HEK293 (cell line): ENCODE data around the gene KREMEN2.

ENCODE experiments used
- EGR2 ChIP-seq: fragments of 450-650 bp; formaldehyde crosslinking; IDR thresholded peaks from 2 replicates; pipeline ENCODE4 v1.5.1; 2016; ENCODE audit warnings: low read depth, missing biosample characterization, missing genetic modification characterization
- ELK4 ChIP-seq: IDR thresholded peaks from 2 replicates; pipeline ENCODE4 v1.6.1; 2011; ENCODE audit warnings: mild to moderate bottlenecking, low read depth, low read length, borderline replicate concordance
- GFI1B ChIP-seq: fragments of 450-650 bp; formaldehyde crosslinking; IDR thresholded peaks from 2 replicates; pipeline ENCODE4 v1.5.1; 2016; ENCODE audit warnings: missing biosample characterization, missing genetic modification characterization
- GLI4 ChIP-seq: fragments of 450-650 bp; formaldehyde crosslinking; IDR thresholded peaks from 2 replicates; pipeline ENCODE4 v1.5.1; 2016; ENCODE audit warnings: missing biosample characterization, missing genetic modification characterization
- HIC1 ChIP-seq: fragments of 450-650 bp; formaldehyde crosslinking; IDR thresholded peaks from 2 replicates; pipeline ENCODE4 v1.5.1; 2016; ENCODE audit warnings: missing biosample characterization, missing genetic modification characterization
- PRDM2 ChIP-seq: fragments of 450-650 bp; formaldehyde crosslinking; IDR thresholded peaks from 2 replicates; pipeline ENCODE4 v1.5.1; 2016; ENCODE audit warnings: missing biosample characterization, missing genetic modification characterization, borderline replicate concordance
- REST ChIP-seq: fragments of 450-650 bp; formaldehyde crosslinking; IDR thresholded peaks from 2 replicates; pipeline ENCODE4 v1.5.1; 2016; ENCODE audit warnings: missing biosample characterization, missing genetic modification characterization
- ZFHX2 ChIP-seq: fragments of 450-650 bp; formaldehyde crosslinking; conservative IDR thresholded peaks from 2 replicates; pipeline ENCODE4 v1.5.1; 2016; ENCODE audit warnings: missing biosample characterization, missing genetic modification characterization
- ZFP3 ChIP-seq: fragments of 450-650 bp; formaldehyde crosslinking; IDR thresholded peaks from 2 replicates; pipeline ENCODE4 v1.5.1; 2016; ENCODE audit warnings: low read depth, missing biosample characterization, missing genetic modification characterization
- ZIC2 ChIP-seq: fragments of 450-650 bp; formaldehyde crosslinking; IDR thresholded peaks from 2 replicates; pipeline ENCODE4 v1.5.1; 2016; ENCODE audit warnings: missing biosample characterization, missing genetic modification characterization
- ZNF18 ChIP-seq: fragments of 450-650 bp; formaldehyde crosslinking; IDR thresholded peaks from 2 replicates; pipeline ENCODE4 v1.5.1; 2016; ENCODE audit warnings: missing biosample characterization, missing genetic modification characterization
- ZNF202 ChIP-seq: fragments of 450-650 bp; formaldehyde crosslinking; IDR thresholded peaks from 2 replicates; pipeline ENCODE4 v1.5.1; 2016; ENCODE audit warnings: missing biosample characterization, missing genetic modification characterization, borderline replicate concordance
- ZNF221 ChIP-seq: fragments of 450-650 bp; formaldehyde crosslinking; IDR thresholded peaks from 2 replicates; pipeline ENCODE4 v1.5.1; 2017; ENCODE audit warnings: missing biosample characterization, missing genetic modification characterization, borderline replicate concordance
- ZNF324 ChIP-seq: fragments of 450-650 bp; formaldehyde crosslinking; IDR thresholded peaks from 2 replicates; pipeline ENCODE4 v1.5.1; 2016; ENCODE audit warnings: missing biosample characterization, missing genetic modification characterization
- ZNF416 ChIP-seq: fragments of 450-650 bp; formaldehyde crosslinking; IDR thresholded peaks from 2 replicates; pipeline ENCODE4 v1.5.1; 2016; ENCODE audit warnings: missing biosample characterization, missing genetic modification characterization
- ZNF433 ChIP-seq: fragments of 450-650 bp; formaldehyde crosslinking; IDR thresholded peaks from 2 replicates; pipeline ENCODE4 v1.5.1; 2016; ENCODE audit warnings: missing biosample characterization, missing genetic modification characterization, low read depth
- ZNF529 ChIP-seq: fragments of 450-650 bp; formaldehyde crosslinking; IDR thresholded peaks from 2 replicates; pipeline ENCODE4 v1.5.1; 2017; ENCODE audit warnings: missing genetic modification characterization, missing biosample characterization; ENCODE audit not compliant: insufficient replicate concordance
- ZNF530 ChIP-seq: fragments of 450-650 bp; formaldehyde crosslinking; IDR thresholded peaks from 2 replicates; pipeline ENCODE4 v1.5.1; 2016; ENCODE audit warnings: low read depth, missing biosample characterization, missing genetic modification characterization
- ZNF610 ChIP-seq: fragments of 450-650 bp; formaldehyde crosslinking; IDR thresholded peaks from 2 replicates; pipeline ENCODE4 v1.5.1; 2016; ENCODE audit warnings: missing biosample characterization, missing genetic modification characterization, borderline replicate concordance
- ZNF621 ChIP-seq: fragments of 450-650 bp; formaldehyde crosslinking; IDR thresholded peaks from 2 replicates; pipeline ENCODE4 v1.5.1; 2017; ENCODE audit warnings: missing biosample characterization, missing genetic modification characterization
- ZNF629 ChIP-seq: fragments of 450-650 bp; formaldehyde crosslinking; IDR thresholded peaks from 2 replicates; pipeline ENCODE4 v1.5.1; 2017; ENCODE audit warnings: missing biosample characterization, missing genetic modification characterization
- ZNF692 ChIP-seq: fragments of 450-650 bp; formaldehyde crosslinking; IDR thresholded peaks from 2 replicates; pipeline ENCODE4 v1.5.1; 2016; ENCODE audit warnings: missing biosample characterization, missing genetic modification characterization
- ZNF768 ChIP-seq: fragments of 450-650 bp; formaldehyde crosslinking; IDR thresholded peaks from 2 replicates; pipeline ENCODE4 v1.5.1; 2018; ENCODE audit warnings: missing biosample characterization, mild to moderate bottlenecking, missing genetic modification characterization

Gene KREMEN2

GRCh38 chr16:2986623-2987188 lies 22.6 kb downstream of the KREMEN2 start (continued):
- TF ChIP-seq ZNF610, result no peak
- TF ChIP-seq ZIC2 (tag by site-specific recombination), result peak; percentile 83
- TF ChIP-seq ZNF18 (tag by site-specific recombination), result no peak
- no peak for TF ChIP-seq ZNF629 (tag by site-specific recombination)
- no peak for TF ChIP-seq ZNF768 (tag by site-specific recombination)
- no peak for TF ChIP-seq GLI4 (tag by site-specific recombination)
- TF ChIP-seq ELK4, result no peak
- no peak for TF ChIP-seq ZNF202 (tag by site-specific recombination)
- no peak for TF ChIP-seq ZFP3 (tag by site-specific recombination)
- no peak for TF ChIP-seq ZNF692
- TF ChIP-seq EGR2, result peak; percentile 87
- no peak for TF ChIP-seq ZNF530 (tag by site-specific recombination)
- peak; percentile 53; the same call in 1 of the 2 replicates for TF ChIP-seq HIC1 (tag by site-specific recombination)
- TF ChIP-seq GFI1B (tag by site-specific recombination), result no peak
- TF ChIP-seq ZNF221 (tag by site-specific recombination), result no peak
- no peak for TF ChIP-seq PRDM2 (tag by site-specific recombination)
- no peak for TF ChIP-seq ZNF416 (tag by site-specific recombination)
- TF ChIP-seq ZNF324, result no peak
- TF ChIP-seq ZNF433 (tag by site-specific recombination), result no peak
- TF ChIP-seq REST (tag by site-specific recombination), result no peak
- peak; percentile 90 for TF ChIP-seq ZFHX2 (tag by site-specific recombination)
- TF ChIP-seq ZNF621 (tag by site-specific recombination), result no peak
- TF ChIP-seq ZNF529, result no peak
